PC-9 (cell line): ENCODE measurements around the gene SSR3. TPM values are rescaled to one million over a fixed set of nuclear protein-coding genes. Genes with fewer than 3 reads are reported as not detected.

Source experiments
- BruUV-seq: library from RNA; stranded (reverse); fragments of 400-500 nt; replicated peaks from 2 replicates; lab custom pipeline; 2021; lab: Mats Ljungman, UMichigan
- CTCF ChIA-PET: fragments of 300-600 bp; sonication (Branson Sonifier 250); formaldehyde crosslinking; loops from one replicate; lab custom pipeline; 2022; ENCODE audit warnings: antibody characterized with exemption; lab: Charles Lee
- POLR2A ChIA-PET: fragments of 300-600 bp; sonication (Branson Sonifier 250); formaldehyde crosslinking; loops from one replicate; lab custom pipeline; 2022; ENCODE audit warnings: antibody characterized with exemption; ENCODE audit not compliant: unreplicated experiment; lab: Charles Lee
- DNase-seq, 2 experiments: peaks; one replicate each; pipeline versions ENCODE4 v3.0.0 to v3.0.0-alpha.2; 2015 to 2022; ENCODE audit warnings: mixed read lengths in 1 of 2
- H2AFZ ChIP-seq: fragments of 200-600 bp; sonication (generic); 2 replicates; pipeline ENCODE4 v1.8.1; 2017; ENCODE audit warnings: antibody characterized with exemption
- H3F3A ChIP-seq: fragments of 200-600 bp; sonication (generic); 2 replicates; pipeline ENCODE4 v1.8.1; 2017; ENCODE audit warnings: antibody characterized with exemption, mild to moderate bottlenecking, low read depth; ENCODE audit not compliant: insufficient read depth
- H3K27ac ChIP-seq: fragments of 200-600 bp; sonication (generic); 2 replicates; pipeline ENCODE4 v1.6.1; 2016; ENCODE audit warnings: mixed run types
- H3K27me3 ChIP-seq: fragments of 200-600 bp; sonication (generic); 2 replicates; pipeline ENCODE4 v1.6.1; 2016; ENCODE audit warnings: low read depth, mixed run types; ENCODE audit not compliant: insufficient read depth
- H3K36me3 ChIP-seq: fragments of 200-600 bp; sonication (generic); 2 replicates; pipeline ENCODE4 v1.6.1; 2016; ENCODE audit warnings: low read depth, mixed run types
- H3K4me1 ChIP-seq: fragments of 200-600 bp; sonication (generic); replicated peaks from 2 replicates; pipeline ENCODE4 v1.6.1; 2016; ENCODE audit warnings: mixed run types; ENCODE audit not compliant: insufficient read depth
- H3K4me2 ChIP-seq: fragments of 200-600 bp; sonication (generic); 2 replicates; pipeline ENCODE4 v1.6.1; 2017; ENCODE audit warnings: mixed run types
- H3K4me3 ChIP-seq: fragments of 200-600 bp; sonication (generic); 2 replicates; pipeline ENCODE4 v1.6.1; 2016; ENCODE audit warnings: mixed run types
- H3K79me2 ChIP-seq: fragments of 200-600 bp; sonication (generic); 2 replicates; pipeline ENCODE4 v1.6.1; 2017; ENCODE audit warnings: low read depth, mixed run types
- H3K9me2 ChIP-seq: fragments of 200-600 bp; sonication (generic); 2 replicates; pipeline ENCODE4 v1.8.1; 2017; ENCODE audit warnings: mild to moderate bottlenecking; ENCODE audit not compliant: insufficient read depth
- H3K9me3 ChIP-seq: fragments of 200-600 bp; sonication (generic); 2 replicates; pipeline ENCODE4 v1.8.1; 2016; ENCODE audit warnings: low read depth; ENCODE audit not compliant: insufficient read depth
- H4K20me1 ChIP-seq: fragments of 200-600 bp; sonication (generic); 2 replicates; pipeline ENCODE4 v1.8.1; 2017; ENCODE audit not compliant: insufficient read depth
- CTCF ChIP-seq: fragments of 200-600 bp; sonication (generic); conservative IDR thresholded peaks from 2 replicates; pipeline ENCODE4 v1.6.1; 2017; ENCODE audit warnings: mixed run types, antibody characterized with exemption, mild to moderate bottlenecking, moderate library complexity
- EZH2 ChIP-seq: fragments of 200-600 bp; sonication (generic); IDR thresholded peaks from 2 replicates; pipeline ENCODE4 v1.8.0; 2017; ENCODE audit warnings: antibody characterized with exemption, low read depth
- intact Hi-C: fragments of 100-400 bp; cut with micrococcal nuclease; formaldehyde crosslinking; loops from one replicate; pipeline ENCODE4 v1.10.0; 2022; ENCODE audit not compliant: unreplicated experiment
- total RNA-seq: library from RNA; stranded (reverse); gene quantifications from 2 replicates; pipeline ENCODE4 v1.2.3, GENCODE V29; 2021

The SSR3 gene
- total RNA-seq, 1 experiment from 2014 or later = 152 TPM

DNA sequence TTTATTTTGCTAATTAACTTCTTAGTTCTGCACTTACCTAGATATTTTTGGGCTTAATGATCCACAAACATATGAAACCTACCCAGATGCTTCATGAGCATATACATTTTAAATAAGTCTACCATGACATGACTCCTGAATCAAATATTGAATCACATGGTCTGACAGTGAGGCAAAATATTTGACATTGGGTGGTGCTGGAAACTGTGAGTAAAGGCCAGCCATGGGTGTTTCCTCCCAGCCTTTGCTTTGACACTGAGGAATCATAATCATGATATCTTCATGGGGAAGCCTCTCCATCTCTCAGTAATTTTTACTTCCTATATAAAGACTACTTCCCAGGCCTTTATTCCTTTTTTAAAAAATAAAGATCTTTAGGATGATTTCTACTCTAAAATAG, 22.8 kb upstream of the SSR3 start:
- POLR2A ChIA-PET = no interaction called here
- H3F3A ChIP-seq = no peaks in the 10 kb centered on the region
- no peaks in the 10 kb centered on the region for H3K9me2 ChIP-seq
- H2AFZ ChIP-seq = no peak overlapping the region
- intact Hi-C loops = loop anchor here (1.0 kb wide), 1 partner anchor 97 kb away; the partner anchor contains the start of gene TIPARP
- H3K4me3 ChIP-seq = no peak overlapping the region
- DNase-seq = no peak
- H3K27me3 ChIP-seq = no peaks in the 10 kb centered on the region
- TF ChIP-seq EZH2 (no peak), CTCF (no peak)
- H3K27ac ChIP-seq = no peak overlapping the region
- no TSS peak for BruUV-seq
- H3K4me2 ChIP-seq = no peak overlapping the region
- H3K79me2 ChIP-seq = no peaks in the 10 kb centered on the region
- H4K20me1 ChIP-seq = no peaks in the 10 kb centered on the region
- no peaks in the 10 kb centered on the region for H3K36me3 ChIP-seq
- no peaks in the 10 kb centered on the region for H3K4me1 ChIP-seq
- H3K9me3 ChIP-seq = no peaks in the 10 kb centered on the region
- CTCF ChIA-PET = no interaction called here

DNA sequence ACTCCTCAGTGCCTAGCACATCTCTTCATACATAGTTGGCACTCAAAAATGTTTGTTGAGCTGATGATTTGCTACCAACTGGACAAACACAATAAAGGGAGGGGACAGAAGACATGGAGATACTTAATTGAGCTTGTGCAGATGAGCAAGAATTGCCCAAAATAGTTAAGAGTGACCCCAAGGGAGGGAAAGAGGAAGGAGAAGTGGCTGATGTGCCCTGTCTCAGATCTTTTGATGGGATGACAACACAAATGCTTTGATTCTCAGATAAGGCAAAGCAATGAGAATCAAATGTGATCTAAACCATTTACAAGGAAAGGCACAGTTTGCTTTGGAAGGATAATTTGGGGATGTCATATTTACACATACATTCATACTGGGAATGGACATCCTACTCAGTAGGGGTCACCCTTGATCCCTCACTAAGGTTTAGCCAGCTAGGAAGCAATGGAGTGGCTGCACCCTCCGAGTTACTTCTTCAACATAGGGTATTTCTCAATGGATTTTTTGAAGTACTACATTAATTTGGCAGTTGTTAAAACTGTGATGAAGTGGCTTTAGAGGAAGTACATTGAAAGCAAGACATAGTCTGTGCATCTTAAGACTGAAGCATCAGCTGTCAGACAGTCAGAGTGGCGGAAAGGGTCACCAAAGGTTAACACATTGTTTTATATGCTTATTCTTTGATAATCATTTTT, 21.9 kb upstream of the SSR3 start:
- no peak for TF ChIP-seq CTCF
- no peak for TF ChIP-seq EZH2
- no peaks in the 10 kb centered on the region for H3K4me1 ChIP-seq
- no peaks in the 10 kb centered on the region for H3K79me2 ChIP-seq
- H2AFZ ChIP-seq = no peak overlapping the region
- BruUV-seq = no TSS peak
- no peaks in the 10 kb centered on the region for H3F3A ChIP-seq
- no peaks in the 10 kb centered on the region; the same call in 1 of the 2 replicates for H3K9me2 ChIP-seq
- no peak overlapping the region for H3K27ac ChIP-seq
- no peaks in the 10 kb centered on the region for H3K27me3 ChIP-seq
- ChIA-PET POLR2A (no interaction called here), CTCF (no interaction called here)
- no peaks in the 10 kb centered on the region for H3K9me3 ChIP-seq
- no peaks in the 10 kb centered on the region for H3K36me3 ChIP-seq
- intact Hi-C loops = loop anchor here (1.0 kb wide), 1 partner anchor 98 kb away; the partner anchor contains the start of gene TIPARP
- no peak for DNase-seq
- H4K20me1 ChIP-seq = no peaks in the 10 kb centered on the region
- no peak overlapping the region for H3K4me3 ChIP-seq
- H3K4me2 ChIP-seq = no peak overlapping the region

DNA sequence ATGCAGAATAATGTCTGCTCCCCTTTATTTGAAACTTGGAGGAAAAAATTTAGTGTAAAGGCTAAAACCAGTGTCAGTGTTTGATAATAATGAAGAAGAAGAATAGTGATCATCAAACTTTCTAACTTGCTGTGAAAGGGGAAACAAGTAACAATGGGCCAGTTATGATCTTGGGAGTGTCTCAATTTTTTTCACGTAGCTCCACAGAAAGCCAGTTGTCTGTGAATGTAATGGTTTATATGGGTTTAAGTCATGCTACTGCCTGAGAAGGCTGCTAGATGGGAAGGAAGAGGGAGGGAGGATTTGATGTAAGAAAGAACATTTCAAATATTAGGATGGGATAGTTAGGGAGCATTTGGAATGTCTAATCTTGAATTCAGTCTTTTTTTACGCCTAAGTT, 21.1 kb upstream of the SSR3 start:
- no peaks in the 10 kb centered on the region for H3K79me2 ChIP-seq
- POLR2A ChIA-PET = no interaction called here
- intact Hi-C loops = no loop called here
- no peak overlapping the region for H2AFZ ChIP-seq
- H3K4me1 ChIP-seq = no peaks in the 10 kb centered on the region
- no TSS peak for BruUV-seq
- no peaks in the 10 kb centered on the region; the same call in 1 of the 2 replicates for H3K9me2 ChIP-seq
- TF ChIP-seq CTCF (no peak), EZH2 (no peak)
- no peaks in the 10 kb centered on the region for H4K20me1 ChIP-seq
- H3K27ac ChIP-seq = no peak overlapping the region
- H3F3A ChIP-seq = no peaks in the 10 kb centered on the region
- H3K4me2 ChIP-seq = no peak overlapping the region
- H3K4me3 ChIP-seq = no peak overlapping the region
- no peaks in the 10 kb centered on the region for H3K9me3 ChIP-seq
- CTCF ChIA-PET = no interaction called here
- no peak for DNase-seq
- no peaks in the 10 kb centered on the region for H3K36me3 ChIP-seq
- H3K27me3 ChIP-seq = no peaks in the 10 kb centered on the region
